Stimulated activated naive CD8-positive, alpha-beta T cell treated with anti-CD3 and anti-CD28 coated beads, Interleukin-15, Interleukin-2, amounts not matched to agents 100 ng/mL and 50 ng/mL, for 24 hours (primary cell): Measurements from ENCODE around the gene DPP10.

Experiments
- H3K27ac Mint-ChIP-seq: one replicate; pipeline ENCODE4 v1.8.0; 2021; ENCODE audit warnings: mild to moderate bottlenecking, mixed read lengths
- H3K27me3 Mint-ChIP-seq: one replicate; pipeline ENCODE4 v1.8.0; 2021; ENCODE audit warnings: mixed read lengths
- H3K36me3 Mint-ChIP-seq: one replicate; pipeline ENCODE4 v1.8.0; 2021; ENCODE audit warnings: low read depth, mixed read lengths
- H3K4me1 Mint-ChIP-seq: one replicate; pipeline ENCODE4 v1.8.0; 2021; ENCODE audit warnings: low read depth, mixed read lengths
- H3K4me3 Mint-ChIP-seq: one replicate; pipeline ENCODE4 v1.8.0; 2021; ENCODE audit warnings: mild to moderate bottlenecking, mixed read lengths
- H3K9me3 Mint-ChIP-seq: one replicate; pipeline ENCODE4 v1.8.0; 2021; ENCODE audit warnings: mixed read lengths

The DPP10 gene

GRCh38 chr2:114752425-114752824 is 310.0 kb downstream of the DPP10 start:
- no peak overlapping the region for H3K27ac Mint-ChIP-seq
- no peaks in the 10 kb centered on the region for H3K9me3 Mint-ChIP-seq
- no peak overlapping the region for H3K4me3 Mint-ChIP-seq
- H3K4me1 Mint-ChIP-seq = no peaks in the 10 kb centered on the region
- no peaks in the 10 kb centered on the region for H3K27me3 Mint-ChIP-seq
- no peaks in the 10 kb centered on the region for H3K36me3 Mint-ChIP-seq

- no peaks in the 10 kb centered on the region for H3K4me1 Mint-ChIP-seq
- H3K36me3 Mint-ChIP-seq = no peaks in the 10 kb centered on the region
- no peaks in the 10 kb centered on the region for H3K9me3 Mint-ChIP-seq
- H3K27ac Mint-ChIP-seq = no peak overlapping the region
- H3K4me3 Mint-ChIP-seq = no peak overlapping the region
- no peaks in the 10 kb centered on the region for H3K27me3 Mint-ChIP-seq
Measured at GRCh38 chr2:114753145-114753544, 310.7 kb downstream of the DPP10 start.

GRCh38 chr2:114754907-114755563 is 312.6 kb downstream of the DPP10 start:
- H3K27me3 Mint-ChIP-seq = no peaks in the 10 kb centered on the region
- H3K4me3 Mint-ChIP-seq = no peak overlapping the region

GRCh38 chr2:114762376-114762775 is 319.9 kb downstream of the DPP10 start:
- Mint-ChIP-seq H3K27me3 (no peaks in the 10 kb centered on the region), H3K27ac (no peak overlapping the region), H3K9me3 (peaks cover 5% of the 10 kb centered on the region), H3K4me3 (no peak overlapping the region), H3K4me1 (no peaks in the 10 kb centered on the region), H3K36me3 (no peaks in the 10 kb centered on the region)

More at GRCh38 chr2:114754907-114755563, 312.6 kb downstream of the DPP10 start:
- no peaks in the 10 kb centered on the region for H3K9me3 Mint-ChIP-seq
- no peaks in the 10 kb centered on the region for H3K4me1 Mint-ChIP-seq
- no peaks in the 10 kb centered on the region for H3K36me3 Mint-ChIP-seq
- no peak overlapping the region for H3K27ac Mint-ChIP-seq

GRCh38 chr2:114762986-114763385 is 320.5 kb downstream of the DPP10 start:
- no peak overlapping the region for H3K4me3 Mint-ChIP-seq
- H3K9me3 Mint-ChIP-seq = peaks cover 5% of the 10 kb centered on the region
- no peaks in the 10 kb centered on the region for H3K4me1 Mint-ChIP-seq
- no peaks in the 10 kb centered on the region for H3K27me3 Mint-ChIP-seq
- no peaks in the 10 kb centered on the region for H3K36me3 Mint-ChIP-seq
- H3K27ac Mint-ChIP-seq = no peak overlapping the region

GRCh38 chr2:114769110-114769509 is 326.7 kb downstream of the DPP10 start:
- no peaks in the 10 kb centered on the region for H3K4me1 Mint-ChIP-seq
- H3K4me3 Mint-ChIP-seq = no peak overlapping the region
- H3K9me3 Mint-ChIP-seq = peaks cover 5% of the 10 kb centered on the region
- no peak overlapping the region for H3K27ac Mint-ChIP-seq
- H3K36me3 Mint-ChIP-seq = no peaks in the 10 kb centered on the region
- H3K27me3 Mint-ChIP-seq = no peaks in the 10 kb centered on the region

- H3K27ac Mint-ChIP-seq = no peak overlapping the region
- H3K27me3 Mint-ChIP-seq = no peaks in the 10 kb centered on the region
- H3K4me1 Mint-ChIP-seq = no peaks in the 10 kb centered on the region
- H3K4me3 Mint-ChIP-seq = no peak overlapping the region
- peaks cover 5% of the 10 kb centered on the region for H3K9me3 Mint-ChIP-seq
- no peaks in the 10 kb centered on the region for H3K36me3 Mint-ChIP-seq
Measured at GRCh38 chr2:114769991-114770390, 327.6 kb downstream of the DPP10 start.

GRCh38 chr2:114784046-114784445 is 341.6 kb downstream of the DPP10 start:
- no peaks in the 10 kb centered on the region for H3K4me1 Mint-ChIP-seq
- no peaks in the 10 kb centered on the region for H3K9me3 Mint-ChIP-seq
- H3K4me3 Mint-ChIP-seq = no peak overlapping the region
- H3K27me3 Mint-ChIP-seq = no peaks in the 10 kb centered on the region
- H3K36me3 Mint-ChIP-seq = no peaks in the 10 kb centered on the region
- no peak overlapping the region for H3K27ac Mint-ChIP-seq

- Mint-ChIP-seq H3K27me3 (no peaks in the 10 kb centered on the region), H3K36me3 (no peaks in the 10 kb centered on the region), H3K4me1 (no peaks in the 10 kb centered on the region), H3K27ac (no peak overlapping the region), H3K9me3 (no peaks in the 10 kb centered on the region), H3K4me3 (no peak overlapping the region)
Measured at GRCh38 chr2:114784890-114785583, 342.6 kb downstream of the DPP10 start.

GRCh38 chr2:114786901-114787300 is 344.5 kb downstream of the DPP10 start:
- no peaks in the 10 kb centered on the region for H3K4me1 Mint-ChIP-seq
- H3K9me3 Mint-ChIP-seq = no peaks in the 10 kb centered on the region
- no peak overlapping the region for H3K4me3 Mint-ChIP-seq
- no peak overlapping the region for H3K27ac Mint-ChIP-seq
- no peaks in the 10 kb centered on the region for H3K27me3 Mint-ChIP-seq
- no peaks in the 10 kb centered on the region for H3K36me3 Mint-ChIP-seq

- no peaks in the 10 kb centered on the region for H3K36me3 Mint-ChIP-seq
- no peaks in the 10 kb centered on the region for H3K27me3 Mint-ChIP-seq
- H3K9me3 Mint-ChIP-seq = no peaks in the 10 kb centered on the region
- no peaks in the 10 kb centered on the region for H3K4me1 Mint-ChIP-seq
- H3K27ac Mint-ChIP-seq = no peak overlapping the region
- H3K4me3 Mint-ChIP-seq = no peak overlapping the region
Measured at GRCh38 chr2:114787486-114787885, 345.0 kb downstream of the DPP10 start.

- Mint-ChIP-seq H3K27ac (no peak overlapping the region), H3K9me3 (no peaks in the 10 kb centered on the region), H3K36me3 (no peaks in the 10 kb centered on the region), H3K4me3 (no peak overlapping the region), H3K27me3 (no peaks in the 10 kb centered on the region), H3K4me1 (no peaks in the 10 kb centered on the region)
Measured at GRCh38 chr2:114789989-114790388, 347.5 kb downstream of the DPP10 start.

- H3K27ac Mint-ChIP-seq = no peak overlapping the region
Measured at GRCh38 chr2:114797540-114797939, 355.1 kb downstream of the DPP10 start.

GRCh38 chr2:114797942-114798341 is 355.5 kb downstream of the DPP10 start:
- Mint-ChIP-seq H3K27ac (no peak overlapping the region), H3K4me3 (no peak overlapping the region), H3K4me1 (no peaks in the 10 kb centered on the region), H3K27me3 (no peaks in the 10 kb centered on the region), H3K9me3 (no peaks in the 10 kb centered on the region), H3K36me3 (no peaks in the 10 kb centered on the region)

More at GRCh38 chr2:114797540-114797939, 355.1 kb downstream of the DPP10 start:
- H3K36me3 Mint-ChIP-seq = no peaks in the 10 kb centered on the region
- no peak overlapping the region for H3K4me3 Mint-ChIP-seq
- H3K4me1 Mint-ChIP-seq = no peaks in the 10 kb centered on the region
- H3K27me3 Mint-ChIP-seq = no peaks in the 10 kb centered on the region
- H3K9me3 Mint-ChIP-seq = no peaks in the 10 kb centered on the region

GRCh38 chr2:114800371-114800770 is 357.9 kb downstream of the DPP10 start:
- H3K4me1 Mint-ChIP-seq = no peaks in the 10 kb centered on the region
- H3K27me3 Mint-ChIP-seq = no peaks in the 10 kb centered on the region
- H3K36me3 Mint-ChIP-seq = no peaks in the 10 kb centered on the region
- no peak overlapping the region for H3K4me3 Mint-ChIP-seq
- H3K9me3 Mint-ChIP-seq = peaks cover 10% of the 10 kb centered on the region
- no peak overlapping the region for H3K27ac Mint-ChIP-seq

GRCh38 chr2:114805195-114805594 is 362.8 kb downstream of the DPP10 start:
- H3K36me3 Mint-ChIP-seq = no peaks in the 10 kb centered on the region
- H3K4me1 Mint-ChIP-seq = no peaks in the 10 kb centered on the region
- no peak overlapping the region for H3K27ac Mint-ChIP-seq
- H3K27me3 Mint-ChIP-seq = no peaks in the 10 kb centered on the region
- peaks cover 10% of the 10 kb centered on the region for H3K9me3 Mint-ChIP-seq
- H3K4me3 Mint-ChIP-seq = no peak overlapping the region
